ENCODE results near the gene TMC4.

The TMC4 gene

DNA sequence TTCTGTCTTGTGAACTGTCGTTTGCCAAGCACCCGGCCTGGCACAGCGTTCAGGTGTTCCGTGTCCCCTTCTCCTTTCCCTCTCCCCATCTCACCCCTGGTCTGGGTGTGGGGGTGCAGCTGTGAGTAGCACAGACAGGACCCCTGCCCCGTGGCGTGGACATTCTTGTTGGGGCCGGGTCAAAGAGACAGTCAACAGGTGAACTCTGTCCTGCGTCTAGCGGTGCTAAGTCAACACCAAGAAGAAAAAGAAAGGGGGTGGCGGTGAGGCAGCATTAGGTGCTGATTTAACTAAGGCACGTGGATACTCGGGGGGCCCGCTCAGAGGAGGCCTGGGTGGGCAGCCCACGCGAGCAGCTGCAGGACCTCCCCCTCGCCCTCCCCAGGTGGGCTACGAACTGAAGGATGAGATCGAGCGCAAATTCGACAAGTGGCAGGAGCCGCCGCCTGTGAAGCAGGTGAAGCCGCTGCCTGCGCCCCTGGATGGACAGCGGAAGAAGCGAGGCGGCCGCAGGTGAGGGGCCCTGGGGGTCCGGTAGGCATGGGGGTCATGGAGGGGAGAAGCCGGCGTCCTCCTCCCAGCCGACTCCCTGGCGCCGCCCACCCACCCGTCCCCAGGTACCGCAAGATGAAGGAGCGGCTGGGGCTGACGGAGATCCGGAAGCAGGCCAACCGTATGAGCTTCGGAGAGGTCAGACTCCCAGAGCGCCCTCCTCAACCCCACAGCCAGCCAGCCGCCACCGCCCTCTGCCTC is 45.1 kb downstream of the TMC4 start:
- DNase-seq: no peak

DNA sequence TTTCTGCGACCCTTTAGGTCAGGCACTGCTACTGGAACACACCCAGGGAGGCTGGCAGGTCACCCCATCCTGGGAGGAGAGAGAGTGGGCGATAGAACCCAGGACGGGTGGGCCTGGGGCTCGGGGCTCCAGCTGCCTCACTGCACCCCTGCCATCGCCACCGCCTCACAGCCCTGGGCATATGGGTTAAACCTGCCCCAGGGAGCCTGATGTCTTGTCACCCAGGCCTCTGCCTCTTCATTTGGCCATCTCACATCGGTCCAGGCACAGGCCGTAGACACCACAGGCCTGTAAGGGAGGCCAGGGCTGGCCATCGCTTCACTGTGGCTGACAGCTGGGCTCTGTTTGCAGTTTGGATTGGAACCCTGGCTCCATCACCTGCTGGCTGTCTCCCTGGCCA is 47.2 kb downstream of the TMC4 start:
- no peak for DNase-seq

DNA sequence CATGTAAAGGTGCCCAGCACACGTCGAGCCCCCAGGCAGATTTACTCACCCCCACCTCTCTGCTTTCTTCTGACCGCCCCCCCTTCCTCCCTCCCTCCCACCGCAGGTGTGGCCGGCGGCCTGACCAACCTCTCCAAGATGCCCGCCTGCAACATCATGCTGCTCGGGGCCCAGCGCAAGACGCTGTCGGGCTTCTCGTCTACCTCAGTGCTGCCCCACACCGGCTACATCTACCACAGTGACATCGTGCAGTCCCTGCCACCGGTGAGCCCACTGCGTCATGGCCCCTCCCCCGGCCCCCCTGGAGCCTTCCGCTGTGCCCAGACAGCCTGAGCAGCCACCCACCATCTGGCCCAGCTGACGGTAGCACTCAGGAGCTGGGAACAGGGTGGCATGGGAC is 48.6 kb downstream of the TMC4 start:
- DNase-seq: no peak

DNA sequence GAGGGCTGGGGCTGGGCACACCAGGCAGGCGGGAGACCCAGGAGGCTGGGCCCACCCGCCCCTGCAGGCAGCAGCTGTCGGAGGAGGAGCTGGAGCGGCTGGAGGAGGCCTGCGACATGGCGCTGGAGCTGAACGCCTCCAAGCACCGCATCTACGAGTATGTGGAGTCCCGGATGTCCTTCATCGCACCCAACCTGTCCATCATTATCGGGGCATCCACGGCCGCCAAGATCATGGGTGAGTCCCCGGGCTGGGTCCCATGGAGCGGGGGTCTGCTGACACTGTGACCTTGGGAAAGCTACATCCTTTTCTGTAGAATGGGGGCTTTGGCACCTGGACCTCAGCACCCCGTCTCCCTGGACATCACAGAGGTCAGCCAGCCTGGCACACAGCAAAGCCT is 49.3 kb downstream of the TMC4 start:
- no peak for DNase-seq

DNA sequence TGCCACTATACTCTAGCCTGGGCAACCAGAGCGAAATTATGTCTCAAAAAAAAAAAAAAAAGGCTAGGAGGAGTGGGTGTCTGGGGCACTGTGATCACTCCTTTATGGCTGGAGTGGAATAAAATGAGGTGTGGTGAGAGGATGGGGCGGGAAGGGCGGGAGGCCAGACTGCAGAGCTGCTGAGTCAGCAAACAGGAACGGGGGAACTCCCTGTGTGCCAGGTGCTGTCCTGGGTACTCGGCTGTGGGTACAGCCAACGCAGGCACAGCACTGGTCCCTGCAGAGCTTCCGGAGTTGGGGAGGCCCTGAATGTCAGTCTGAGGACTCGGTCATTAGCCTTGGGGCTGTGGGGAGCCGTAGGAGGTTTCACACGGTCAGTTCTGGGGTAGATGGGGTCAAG is 51.7 kb downstream of the TMC4 start:
- DNase-seq: no peak

DNA sequence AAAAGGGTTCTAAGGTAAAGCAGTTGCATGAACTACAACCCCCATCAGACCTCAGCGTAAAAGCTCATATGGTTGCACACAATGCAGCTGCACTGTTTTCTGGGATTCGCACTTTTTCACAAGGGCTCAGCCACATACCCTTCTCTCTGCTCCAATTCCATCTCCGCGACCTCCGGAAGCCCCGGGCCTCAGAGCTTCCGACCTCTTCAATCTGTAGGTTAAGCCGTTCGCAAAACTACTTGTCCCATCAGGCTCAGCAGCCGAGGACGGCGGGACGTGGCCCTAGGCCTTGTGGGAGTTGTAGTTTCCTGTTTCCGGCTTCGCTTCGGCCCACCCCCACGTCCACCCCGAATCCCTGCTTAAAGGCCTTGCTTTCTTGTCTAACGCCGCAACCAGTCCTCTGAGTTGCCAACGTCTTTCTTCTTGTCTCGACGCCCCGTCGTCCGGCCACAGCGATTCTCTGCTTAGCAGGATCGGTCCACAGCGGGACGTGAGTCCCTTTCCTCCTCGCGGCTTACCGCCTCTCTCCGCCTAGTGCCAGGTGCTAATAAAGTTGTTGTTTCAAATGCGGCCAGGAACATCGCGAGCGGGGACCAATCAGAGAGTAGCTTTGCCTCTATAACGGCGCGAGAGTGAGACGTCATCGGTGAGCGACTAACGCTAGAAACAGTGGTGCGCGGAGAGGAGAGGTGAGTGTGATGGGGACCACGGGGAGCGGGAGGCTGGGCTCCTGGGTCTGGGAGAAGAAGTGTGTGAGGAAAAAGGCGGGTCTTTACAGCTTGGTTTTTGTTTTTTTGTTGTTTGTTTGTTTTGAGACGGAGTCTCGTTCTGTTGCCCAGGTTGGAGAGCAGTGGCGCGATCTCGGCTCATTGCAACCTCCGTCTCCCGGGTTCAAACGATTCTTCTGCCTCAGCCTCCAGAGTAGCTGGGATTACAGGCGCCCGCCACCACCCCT is 57.6 kb downstream of the TMC4 start, which contains the start of the genes PRPF31 and TFPT:
Gene PRPF31, plus strand, starts transcription at position 646 of the 955 bp plus-strand sequence. CDS start 2,525 bp downstream, outside the sequence.
Gene TFPT, minus strand, starts transcription at position 549 of the 955 bp plus-strand sequence. Its CDS starts 388 bp downstream, at position 161.
- DNase-seq: peak; percentile 99

DNA sequence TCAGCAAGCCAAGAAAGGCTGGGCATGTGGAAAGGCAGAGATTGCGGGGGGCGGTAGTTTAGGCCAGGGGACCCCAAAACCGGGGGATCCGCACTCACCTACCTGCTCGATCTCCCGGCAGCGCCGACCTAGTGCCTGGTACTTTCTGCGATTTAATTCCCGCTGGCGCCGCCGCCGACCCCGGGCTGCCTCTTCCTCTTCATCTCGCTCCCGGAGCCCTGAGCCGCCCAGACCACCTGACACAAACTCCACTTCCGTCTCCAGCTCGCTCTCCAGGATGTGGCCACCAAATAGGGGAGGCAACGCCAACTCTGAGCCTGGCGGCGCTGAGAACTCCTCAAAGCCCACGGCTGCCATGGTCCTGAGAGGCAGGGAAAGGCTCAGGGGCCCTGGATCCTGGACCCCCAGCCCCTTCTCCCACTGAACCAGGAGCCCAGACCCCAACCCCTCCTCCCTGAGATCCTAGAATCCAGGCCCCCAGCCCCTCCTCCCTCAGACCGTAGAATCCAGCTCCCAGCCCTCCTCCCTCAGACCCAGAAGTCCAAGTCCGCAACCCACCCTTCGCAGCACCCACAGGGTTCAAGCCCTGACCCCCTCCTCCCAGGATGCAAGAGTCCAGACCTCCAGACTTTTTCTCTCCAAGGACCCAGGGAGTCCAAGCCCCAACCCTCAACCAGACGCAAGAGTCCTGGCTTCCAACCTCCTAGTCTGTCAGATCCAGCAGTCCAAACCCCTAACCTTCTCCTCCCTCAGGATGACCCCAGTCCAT is 58.4 kb downstream of the TMC4 start:
- DNase-seq: no peak
